T47D (cell line): Measurements from ENCODE around the gene SRPRB.

Experiments used
- DNase-seq, 2 experiments: peaks; one replicate each; pipeline versions ENCODE4 v3.0.0 to v3.0.0-alpha.2; 2011 to 2012; ENCODE audit warnings: low read depth in 1 of 2, low spot score in 1 of 2
- JUND ChIP-seq: IDR thresholded peaks from 2 replicates; pipeline ENCODE4 v1.6.1; 2012; ENCODE audit warnings: low read depth
- in situ Hi-C: cut with HindIII; loops from 2 replicates; pipeline ENCODE4 v1.10.0; 2016; ENCODE audit warnings: low sequenced_read_pairs, low pct_unique_long_range_greater_than_20kb

Gene SRPRB, protein sequence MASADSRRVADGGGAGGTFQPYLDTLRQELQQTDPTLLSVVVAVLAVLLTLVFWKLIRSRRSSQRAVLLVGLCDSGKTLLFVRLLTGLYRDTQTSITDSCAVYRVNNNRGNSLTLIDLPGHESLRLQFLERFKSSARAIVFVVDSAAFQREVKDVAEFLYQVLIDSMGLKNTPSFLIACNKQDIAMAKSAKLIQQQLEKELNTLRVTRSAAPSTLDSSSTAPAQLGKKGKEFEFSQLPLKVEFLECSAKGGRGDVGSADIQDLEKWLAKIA

DNA sequence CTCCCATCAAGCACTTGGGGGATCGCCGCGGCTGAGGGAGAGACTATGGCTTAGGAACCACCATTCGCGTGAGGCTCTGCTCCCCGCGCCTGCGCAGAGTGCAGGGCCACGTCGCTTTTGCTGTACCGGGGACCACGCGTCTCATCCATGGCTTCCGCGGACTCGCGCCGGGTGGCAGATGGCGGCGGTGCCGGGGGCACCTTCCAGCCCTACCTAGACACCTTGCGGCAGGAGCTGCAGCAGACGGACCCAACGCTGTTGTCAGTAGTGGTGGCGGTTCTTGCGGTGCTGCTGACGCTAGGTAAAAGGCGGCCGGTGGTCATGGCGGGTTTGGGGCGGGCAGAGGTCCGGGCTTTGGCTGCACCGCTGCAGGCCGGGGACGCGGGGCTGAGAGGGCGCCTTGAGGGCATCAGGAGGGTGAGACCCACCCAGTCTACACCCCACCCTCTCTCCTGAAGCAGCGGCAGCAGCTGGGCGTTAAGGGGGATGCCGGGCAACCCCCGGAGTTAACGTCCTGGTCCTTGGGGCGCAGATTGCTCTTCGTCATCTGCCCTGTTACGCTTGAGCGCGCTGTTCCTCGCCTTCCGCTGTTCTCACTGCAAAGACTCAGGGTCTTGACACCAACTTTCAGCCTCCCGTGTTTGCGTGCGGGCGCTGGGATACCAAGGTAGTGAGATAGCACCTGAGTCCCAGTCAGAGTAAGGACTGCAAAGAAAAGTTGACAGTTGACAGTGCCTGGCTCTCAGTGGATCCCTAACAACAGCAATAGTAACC lies at the start of gene SRPRB:
Gene SRPRB, plus strand, starts transcription at position 114 of the 774 bp plus-strand sequence. Its CDS starts 34 bp downstream, at position 148.
- TF ChIP-seq JUND, result no peak
- DNase-seq, result peak; percentile 95
- in situ Hi-C loops, result no loop called here

DNA sequence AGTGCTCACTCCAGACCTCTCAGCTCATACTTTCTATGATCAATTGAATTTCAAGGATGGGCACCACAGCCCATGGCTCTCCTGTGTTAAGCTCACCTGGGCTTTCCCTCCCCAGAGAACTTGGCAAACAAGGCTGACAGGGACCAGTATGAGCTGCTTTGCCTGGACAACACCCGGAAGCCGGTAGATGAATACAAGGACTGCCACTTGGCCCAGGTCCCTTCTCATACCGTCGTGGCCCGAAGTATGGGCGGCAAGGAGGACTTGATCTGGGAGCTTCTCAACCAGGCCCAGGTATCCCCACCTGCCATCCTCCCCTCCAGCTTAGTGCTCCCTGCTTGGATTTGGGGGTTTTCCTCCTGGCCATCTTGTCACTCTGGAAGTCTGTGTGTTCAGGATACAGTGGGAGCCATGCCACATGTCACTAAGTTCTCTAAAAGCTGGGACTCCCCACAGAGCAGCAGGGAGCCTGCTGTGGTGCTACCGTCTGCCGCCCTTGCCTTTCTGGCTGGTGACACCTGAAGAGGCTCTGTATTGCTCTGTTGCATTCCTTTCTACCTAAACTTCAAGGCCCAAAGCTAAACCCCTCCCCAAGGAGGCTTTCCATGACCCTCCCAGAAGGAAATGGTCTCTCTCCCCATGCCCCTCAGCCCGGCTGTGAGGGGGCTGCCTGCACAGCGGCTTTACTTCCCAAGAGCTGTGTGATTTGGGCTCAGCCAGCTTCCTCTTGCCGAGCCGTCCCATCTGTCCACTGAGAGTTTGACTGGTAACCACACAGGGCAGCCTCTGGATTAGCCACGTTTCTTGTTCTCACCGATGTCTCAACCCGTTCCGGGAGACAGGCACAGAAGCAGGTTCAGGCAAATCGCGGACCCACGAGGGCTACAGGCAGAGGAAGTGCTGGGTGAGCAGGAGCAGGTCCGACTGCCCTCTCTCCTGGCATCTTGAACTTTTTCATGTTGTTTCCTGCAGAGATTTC lies 48.6 kb upstream of the SRPRB start:
- no peak for DNase-seq
- in situ Hi-C loops, result no loop called here
- TF ChIP-seq JUND, result no peak

DNA sequence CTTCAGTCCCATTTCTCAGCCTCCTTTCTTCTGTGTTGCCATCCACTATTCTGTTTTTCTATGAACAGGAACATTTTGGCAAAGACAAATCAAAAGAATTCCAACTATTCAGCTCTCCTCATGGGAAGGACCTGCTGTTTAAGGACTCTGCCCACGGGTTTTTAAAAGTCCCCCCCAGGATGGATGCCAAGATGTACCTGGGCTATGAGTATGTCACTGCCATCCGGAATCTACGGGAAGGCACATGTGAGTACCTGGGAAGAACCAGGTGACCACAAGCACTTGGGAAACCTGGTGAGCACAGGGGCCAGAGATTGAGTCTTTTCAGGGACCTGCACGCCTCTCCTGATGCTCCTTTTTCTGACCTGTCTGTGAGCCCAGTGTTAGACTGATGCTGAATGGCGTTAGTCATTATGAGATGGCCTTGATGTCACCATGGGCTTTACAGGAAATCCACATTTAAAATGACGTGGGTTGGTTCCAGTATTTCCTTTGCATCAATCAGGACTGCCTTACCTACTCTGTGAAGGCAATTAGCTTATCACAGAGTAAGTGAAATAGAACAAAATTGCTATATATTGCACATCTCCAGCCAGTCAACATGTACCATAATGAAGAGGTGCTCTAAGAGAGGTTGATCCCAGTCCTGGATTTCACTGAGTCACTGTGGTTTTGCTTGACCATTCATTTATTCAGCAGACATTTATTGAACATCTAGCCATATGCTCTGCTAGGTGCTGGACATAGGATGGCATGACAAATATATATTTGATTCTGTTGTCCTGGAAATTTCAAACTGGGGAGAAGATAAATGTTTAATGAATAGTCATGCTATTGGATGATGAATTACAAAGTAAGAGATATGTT lies 47.7 kb upstream of the SRPRB start:
- in situ Hi-C loops, result no loop called here
- no peak for TF ChIP-seq JUND
- no peak for DNase-seq

DNA sequence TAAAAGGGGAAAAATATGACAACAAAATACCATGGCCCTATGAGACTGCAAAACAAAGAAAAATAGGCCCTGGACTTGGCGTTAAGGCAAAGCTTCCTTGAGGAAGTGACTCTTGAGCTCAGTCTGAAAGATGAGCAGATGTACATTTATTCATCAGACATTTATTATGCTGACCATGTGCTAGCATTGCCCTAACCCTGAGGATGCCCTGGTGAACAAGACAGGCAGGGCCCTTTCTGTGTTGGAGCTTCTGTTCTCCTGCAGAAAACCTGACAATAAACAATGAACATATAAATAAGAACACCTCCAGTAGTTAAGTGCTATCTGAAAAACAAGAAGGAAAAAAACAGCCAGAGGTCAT lies 47.1 kb upstream of the SRPRB start:
- in situ Hi-C loops, result no loop called here
- no peak for TF ChIP-seq JUND
- no peak for DNase-seq

DNA sequence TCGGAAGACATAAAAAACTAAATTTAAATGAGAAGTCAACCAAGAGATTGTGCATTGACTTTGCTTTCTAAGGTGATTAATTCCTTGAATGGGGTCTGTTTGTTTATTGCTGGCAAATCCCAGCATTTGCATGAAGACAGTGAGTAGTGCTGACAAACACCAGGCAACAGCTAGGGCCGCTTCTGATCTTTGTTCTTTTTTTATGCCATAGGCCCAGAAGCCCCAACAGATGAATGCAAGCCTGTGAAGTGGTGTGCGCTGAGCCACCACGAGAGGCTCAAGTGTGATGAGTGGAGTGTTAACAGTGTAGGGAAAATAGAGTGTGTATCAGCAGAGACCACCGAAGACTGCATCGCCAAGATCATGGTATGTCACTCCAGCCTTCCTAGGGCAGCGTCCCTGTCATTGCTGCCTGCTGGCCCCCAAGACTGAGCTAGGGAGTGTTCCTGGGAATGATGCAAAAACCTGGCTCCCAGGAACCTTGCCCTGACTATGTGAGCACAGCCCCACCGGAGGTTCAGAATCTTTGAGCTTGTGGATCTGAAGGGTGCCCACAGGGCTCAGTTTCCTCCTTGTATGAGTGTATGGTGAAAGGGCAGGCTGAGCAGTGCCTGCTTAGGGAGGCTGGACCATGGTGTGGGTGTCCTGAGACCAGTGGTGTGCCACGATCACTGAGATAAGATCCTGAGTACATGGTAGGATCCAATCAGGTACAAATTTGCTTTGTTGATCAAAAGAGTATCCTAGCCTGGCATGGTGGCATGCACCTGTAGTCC lies 46.5 kb upstream of the SRPRB start:
- DNase-seq, result no peak
- in situ Hi-C loops, result no loop called here
- no peak for TF ChIP-seq JUND

DNA sequence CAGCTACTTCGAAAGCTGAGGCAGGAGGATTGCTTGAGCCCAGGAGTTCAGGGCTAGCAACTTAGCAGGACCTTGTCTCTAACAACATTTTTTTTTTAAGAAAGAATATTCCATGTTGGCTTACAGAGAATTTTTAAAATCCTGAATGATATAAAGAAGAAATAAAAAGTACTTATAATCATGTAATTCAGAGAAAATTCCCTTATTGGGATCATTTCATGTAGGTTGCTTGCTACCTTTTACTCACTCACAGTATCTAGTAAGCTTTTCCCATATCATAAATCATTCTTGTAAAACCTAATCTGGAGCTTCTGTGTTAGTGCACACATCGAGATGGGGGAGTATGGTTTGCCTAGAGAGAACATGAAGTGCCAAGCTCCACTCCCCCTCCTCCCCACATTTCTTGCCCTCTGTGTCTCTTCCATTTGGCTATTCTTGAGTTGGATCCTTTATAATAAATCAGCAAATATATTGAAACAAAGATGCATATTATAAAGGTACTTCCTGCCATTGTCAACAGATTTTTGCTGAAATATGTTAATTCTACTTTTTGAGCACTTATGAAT lies 45.8 kb upstream of the SRPRB start:
- DNase-seq, result no peak
- TF ChIP-seq JUND, result no peak
- in situ Hi-C loops, result no loop called here

DNA sequence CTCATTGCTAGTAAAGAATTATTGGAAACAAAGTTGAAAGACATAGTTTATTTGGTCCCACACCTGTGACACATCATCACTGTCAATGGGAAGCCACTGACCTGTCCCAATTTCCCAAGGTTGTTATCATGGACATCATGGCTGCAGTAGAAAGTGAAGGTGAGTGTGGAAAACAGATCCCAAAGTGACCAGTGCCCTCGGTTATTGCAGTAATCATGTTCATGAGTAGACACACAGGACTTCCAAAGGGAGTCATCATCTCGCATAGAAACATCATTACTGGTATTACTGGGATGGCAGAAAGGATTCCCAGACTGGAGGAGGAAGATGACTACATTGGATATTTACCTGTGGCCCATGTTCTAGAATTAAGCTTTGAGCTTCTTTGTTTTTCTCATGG lies 44.7 kb upstream of the SRPRB start:
- no peak for TF ChIP-seq JUND
- no peak for DNase-seq
- in situ Hi-C loops, result no loop called here

DNA sequence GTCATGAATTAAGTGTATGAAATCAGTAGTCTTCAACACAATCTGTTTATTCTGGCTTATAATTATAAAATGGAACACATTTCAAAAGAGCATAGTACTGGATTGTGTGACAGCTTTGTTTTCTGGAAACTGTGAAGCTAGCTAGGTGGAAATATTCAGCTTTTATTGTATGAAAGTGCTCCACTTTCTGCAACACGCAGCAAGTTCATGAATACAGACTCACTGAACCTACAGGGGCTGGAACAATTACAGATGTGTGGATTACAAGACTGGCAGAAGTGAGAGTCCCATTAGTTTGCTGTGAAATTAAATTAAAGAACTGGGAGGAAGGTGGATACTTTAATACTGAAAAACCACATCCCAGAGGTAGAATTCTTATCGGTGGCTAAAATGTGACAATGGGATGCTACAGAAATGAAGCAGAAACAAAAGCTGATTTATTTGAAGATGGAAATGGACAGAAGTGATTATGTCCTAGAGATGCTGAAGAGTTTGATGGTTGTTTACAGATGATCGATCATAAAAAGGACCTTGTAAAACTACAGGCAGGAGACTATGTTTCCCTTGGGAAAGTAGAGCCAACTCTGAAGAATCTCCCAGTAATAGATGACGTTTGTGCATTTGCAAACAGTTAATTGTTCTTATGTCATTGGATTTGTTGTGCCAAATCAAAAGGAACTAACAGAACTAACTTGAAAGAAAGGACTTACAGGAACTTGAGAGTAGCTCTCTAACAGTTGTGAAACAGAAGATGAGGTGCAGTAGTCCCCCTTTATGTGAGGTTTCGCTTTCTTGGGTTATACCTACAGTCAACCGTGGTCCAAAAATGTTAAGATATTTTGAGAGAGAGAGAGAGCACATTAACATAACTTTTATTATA lies 43.8 kb upstream of the SRPRB start:
- in situ Hi-C loops, result no loop called here
- no peak for TF ChIP-seq JUND
- no peak for DNase-seq

DNA sequence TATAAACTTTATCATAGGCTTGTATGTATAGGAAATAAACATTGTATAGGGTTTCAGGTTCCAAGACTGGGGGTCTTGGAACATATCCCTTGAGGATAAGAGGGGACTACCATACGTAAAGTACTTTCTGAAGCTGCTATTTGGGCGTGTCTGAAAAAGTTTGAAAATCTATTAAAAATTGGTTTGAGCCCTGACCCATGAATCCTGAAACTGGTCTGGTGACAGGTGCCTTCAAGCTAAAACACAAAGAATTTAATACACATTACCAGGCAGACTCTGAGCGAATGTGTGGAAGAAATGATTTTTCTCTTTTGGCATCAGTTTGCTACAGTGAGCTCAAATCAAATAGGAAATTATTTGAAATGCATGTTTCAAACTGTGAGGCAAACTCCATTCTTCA lies 43.1 kb upstream of the SRPRB start:
- DNase-seq, result no peak
- in situ Hi-C loops, result no loop called here
- no peak for TF ChIP-seq JUND
